WTC11 (cell line): ENCODE results near the gene PBX4. TPM values are rescaled to one million over a fixed set of nuclear protein-coding genes. Genes with fewer than 3 reads are reported as not detected.

Experiments
- ATAC-seq: fragments of 200-7000 bp; cut with Tn5 transposase; 2 replicates; pipeline ENCODE4 v1.10.0; 2021; ENCODE audit warnings: mild to moderate bottlenecking, moderate library complexity
- CTCF ChIA-PET: fragments of 300-600 bp; sonication (Branson Sonifier 250); formaldehyde crosslinking; loops from one replicate; lab custom pipeline; 2021; ENCODE audit warnings: antibody characterized with exemption; lab: Charles Lee
- POLR2A ChIA-PET: fragments of 350-600 bp; sonication (Branson Sonifier 250); formaldehyde crosslinking; loops from one replicate; lab custom pipeline; 2021; ENCODE audit warnings: antibody characterized with exemption; lab: Charles Lee
- DNase-seq: peaks from one replicate; pipeline ENCODE4 v3.0.0; 2021; ENCODE audit warnings: low spot score
- H3K27ac Mint-ChIP-seq: 2 replicates; pipeline ENCODE4 v1.8.0; 2021; ENCODE audit warnings: mixed read lengths
- H3K27me3 Mint-ChIP-seq: 2 replicates; pipeline ENCODE4 v1.8.0; 2021; ENCODE audit warnings: low read depth, mild to moderate bottlenecking, moderate library complexity, mixed read lengths
- H3K36me3 Mint-ChIP-seq: 2 replicates; pipeline ENCODE4 v1.8.0; 2021; ENCODE audit warnings: mixed read lengths
- H3K4me1 Mint-ChIP-seq: 2 replicates; pipeline ENCODE4 v1.8.0; 2022; ENCODE audit warnings: mixed read lengths
- H3K4me3 Mint-ChIP-seq: 2 replicates; pipeline ENCODE4 v1.8.0; 2021; ENCODE audit warnings: mild to moderate bottlenecking, moderate library complexity, mixed read lengths
- H3K9me3 Mint-ChIP-seq: 2 replicates; pipeline ENCODE4 v1.8.0; 2021; ENCODE audit warnings: mixed read lengths
- AR ChIP-seq: fragments of 250-450 bp; sonication (Bioruptor Pico); IDR thresholded peaks from 2 replicates; pipeline ENCODE4 v1.9.0; 2021; ENCODE audit warnings: mild to moderate bottlenecking
- ERG ChIP-seq: fragments of 250-450 bp; sonication (Bioruptor Pico); IDR thresholded peaks from 2 replicates; pipeline ENCODE4 v1.8.0; 2021; ENCODE audit warnings: mild to moderate bottlenecking
- GRHL2 ChIP-seq: fragments of 250-450 bp; sonication (Bioruptor Pico); IDR thresholded peaks from 2 replicates; pipeline ENCODE4 v1.8.0; 2022; ENCODE audit warnings: mild to moderate bottlenecking, moderate library complexity; ENCODE audit not compliant: insufficient replicate concordance, severe bottlenecking
- GTF2I ChIP-seq: fragments of 250-450 bp; sonication (Bioruptor Pico); conservative IDR thresholded peaks from 2 replicates; pipeline ENCODE4 v1.4.0; 2021; ENCODE audit warnings: mild to moderate bottlenecking
- JUN ChIP-seq: sonication (generic); formaldehyde crosslinking; IDR thresholded peaks from 2 replicates; pipeline ENCODE4 v1.8.0; 2023; ENCODE audit warnings: mild to moderate bottlenecking, missing genetic modification reagents
- NR1H2 ChIP-seq: sonication (generic); formaldehyde crosslinking; IDR thresholded peaks from 2 replicates; pipeline ENCODE4 v1.9.0; 2021; ENCODE audit warnings: mild to moderate bottlenecking, moderate library complexity, missing genetic modification reagents
- OVOL2 ChIP-seq: fragments of 250-450 bp; sonication (Bioruptor Pico); IDR thresholded peaks from 2 replicates; pipeline ENCODE4 v1.9.0; 2021; ENCODE audit warnings: mild to moderate bottlenecking, borderline replicate concordance
- SMAD3 ChIP-seq: sonication (generic); formaldehyde crosslinking; IDR thresholded peaks from 2 replicates; pipeline ENCODE4 v1.8.0; 2022; ENCODE audit warnings: missing genetic modification reagents, mild to moderate bottlenecking, borderline replicate concordance
- TCF7 ChIP-seq: sonication (generic); formaldehyde crosslinking; IDR thresholded peaks from 2 replicates; pipeline ENCODE4 v1.8.0; 2022; ENCODE audit warnings: mild to moderate bottlenecking, low read depth, missing genetic modification reagents, moderate library complexity
- ZNF263 ChIP-seq: sonication (generic); formaldehyde crosslinking; IDR thresholded peaks from 2 replicates; pipeline ENCODE4 v1.8.1; 2022; ENCODE audit warnings: low read depth, mild to moderate bottlenecking, moderate library complexity, missing genetic modification reagents
- total RNA-seq: library from RNA; stranded (reverse); gene quantifications from 3 replicates; pipeline ENCODE4 v1.2.3, GENCODE V29; 2021
- TF ChIP-seq, protein P1 (sequence below): sonication (generic); formaldehyde crosslinking; IDR thresholded peaks from 2 replicates; pipeline ENCODE4 v1.8.0; 2023; ENCODE audit warnings: missing genetic modification reagents, mild to moderate bottlenecking, borderline replicate concordance
- TF ChIP-seq, protein P2 (sequence below): fragments of 200-600 bp; IDR thresholded peaks from 2 replicates; pipeline ENCODE4 v1.8.0; 2022; ENCODE audit warnings: antibody characterized with exemption
- TF ChIP-seq, protein P3 (sequence below): fragments of 250-450 bp; sonication (Bioruptor Pico); IDR thresholded peaks from 2 replicates; pipeline ENCODE4 v1.9.0; 2021; ENCODE audit warnings: mild to moderate bottlenecking
- TF ChIP-seq, protein P4 (sequence below): sonication (generic); formaldehyde crosslinking; IDR thresholded peaks from 2 replicates; pipeline ENCODE4 v1.8.1; 2022; ENCODE audit warnings: low read depth, missing genetic modification reagents, borderline replicate concordance

Gene PBX4
- total RNA-seq, 1 experiment from 2014 or later, result 3.2 TPM

GRCh38 chr19:19547674-19548336 is 70.7 kb downstream of the PBX4 start:
- ChIA-PET POLR2A (interaction anchor here (0.5 kb wide), 1 partner anchor 9 kb away, joined by 4 read pairs; no protein-coding TSS in a partner anchor), CTCF (interaction anchor here (0.7 to 2.8 kb wide), 3 partner anchors 16 to 181 kb away, joined by 3 to 9 read pairs (median 4); partner anchors contain the start of gene GMIP)
- no peak overlapping the region for H3K27ac Mint-ChIP-seq

GRCh38 chr19:19546751-19547162 is 71.7 kb downstream of the PBX4 start:
- Mint-ChIP-seq H3K4me3 (no peak overlapping the region), H3K9me3 (no peaks in the 10 kb centered on the region), H3K27ac (no peak overlapping the region), H3K36me3 (no peaks in the 10 kb centered on the region), H3K4me1 (no peaks in the 10 kb centered on the region), H3K27me3 (no peaks in the 10 kb centered on the region)
- ChIA-PET CTCF (interaction anchor here (0.6 to 2.8 kb wide), 4 partner anchors 8 to 97 kb away, joined by 3 to 9 read pairs (median 6); partner anchors contain the start of gene GMIP), POLR2A (interaction anchor here (0.5 to 0.6 kb wide), 2 partner anchors 10 to 309 kb away, joined by 3 to 4 read pairs; no protein-coding TSS in a partner anchor)
- ATAC-seq, result no peak
- DNase-seq, result peak; percentile 8
- no peak for TF ChIP-seq OVOL2 (CRISPR knock-in tag)
- TF ChIP-seq NR1H2 (CRISPR knock-in tag), result no peak
- TF ChIP-seq, protein P1, sequence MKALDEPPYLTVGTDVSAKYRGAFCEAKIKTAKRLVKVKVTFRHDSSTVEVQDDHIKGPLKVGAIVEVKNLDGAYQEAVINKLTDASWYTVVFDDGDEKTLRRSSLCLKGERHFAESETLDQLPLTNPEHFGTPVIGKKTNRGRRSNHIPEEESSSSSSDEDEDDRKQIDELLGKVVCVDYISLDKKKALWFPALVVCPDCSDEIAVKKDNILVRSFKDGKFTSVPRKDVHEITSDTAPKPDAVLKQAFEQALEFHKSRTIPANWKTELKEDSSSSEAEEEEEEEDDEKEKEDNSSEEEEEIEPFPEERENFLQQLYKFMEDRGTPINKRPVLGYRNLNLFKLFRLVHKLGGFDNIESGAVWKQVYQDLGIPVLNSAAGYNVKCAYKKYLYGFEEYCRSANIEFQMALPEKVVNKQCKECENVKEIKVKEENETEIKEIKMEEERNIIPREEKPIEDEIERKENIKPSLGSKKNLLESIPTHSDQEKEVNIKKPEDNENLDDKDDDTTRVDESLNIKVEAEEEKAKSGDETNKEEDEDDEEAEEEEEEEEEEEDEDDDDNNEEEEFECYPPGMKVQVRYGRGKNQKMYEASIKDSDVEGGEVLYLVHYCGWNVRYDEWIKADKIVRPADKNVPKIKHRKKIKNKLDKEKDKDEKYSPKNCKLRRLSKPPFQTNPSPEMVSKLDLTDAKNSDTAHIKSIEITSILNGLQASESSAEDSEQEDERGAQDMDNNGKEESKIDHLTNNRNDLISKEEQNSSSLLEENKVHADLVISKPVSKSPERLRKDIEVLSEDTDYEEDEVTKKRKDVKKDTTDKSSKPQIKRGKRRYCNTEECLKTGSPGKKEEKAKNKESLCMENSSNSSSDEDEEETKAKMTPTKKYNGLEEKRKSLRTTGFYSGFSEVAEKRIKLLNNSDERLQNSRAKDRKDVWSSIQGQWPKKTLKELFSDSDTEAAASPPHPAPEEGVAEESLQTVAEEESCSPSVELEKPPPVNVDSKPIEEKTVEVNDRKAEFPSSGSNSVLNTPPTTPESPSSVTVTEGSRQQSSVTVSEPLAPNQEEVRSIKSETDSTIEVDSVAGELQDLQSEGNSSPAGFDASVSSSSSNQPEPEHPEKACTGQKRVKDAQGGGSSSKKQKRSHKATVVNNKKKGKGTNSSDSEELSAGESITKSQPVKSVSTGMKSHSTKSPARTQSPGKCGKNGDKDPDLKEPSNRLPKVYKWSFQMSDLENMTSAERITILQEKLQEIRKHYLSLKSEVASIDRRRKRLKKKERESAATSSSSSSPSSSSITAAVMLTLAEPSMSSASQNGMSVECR (CRISPR knock-in tag), result no peak
- no peak for TF ChIP-seq SMAD3
- no peak for TF ChIP-seq JUN (CRISPR knock-in tag)
- TF ChIP-seq TCF7, result no peak
- TF ChIP-seq, protein P2, sequence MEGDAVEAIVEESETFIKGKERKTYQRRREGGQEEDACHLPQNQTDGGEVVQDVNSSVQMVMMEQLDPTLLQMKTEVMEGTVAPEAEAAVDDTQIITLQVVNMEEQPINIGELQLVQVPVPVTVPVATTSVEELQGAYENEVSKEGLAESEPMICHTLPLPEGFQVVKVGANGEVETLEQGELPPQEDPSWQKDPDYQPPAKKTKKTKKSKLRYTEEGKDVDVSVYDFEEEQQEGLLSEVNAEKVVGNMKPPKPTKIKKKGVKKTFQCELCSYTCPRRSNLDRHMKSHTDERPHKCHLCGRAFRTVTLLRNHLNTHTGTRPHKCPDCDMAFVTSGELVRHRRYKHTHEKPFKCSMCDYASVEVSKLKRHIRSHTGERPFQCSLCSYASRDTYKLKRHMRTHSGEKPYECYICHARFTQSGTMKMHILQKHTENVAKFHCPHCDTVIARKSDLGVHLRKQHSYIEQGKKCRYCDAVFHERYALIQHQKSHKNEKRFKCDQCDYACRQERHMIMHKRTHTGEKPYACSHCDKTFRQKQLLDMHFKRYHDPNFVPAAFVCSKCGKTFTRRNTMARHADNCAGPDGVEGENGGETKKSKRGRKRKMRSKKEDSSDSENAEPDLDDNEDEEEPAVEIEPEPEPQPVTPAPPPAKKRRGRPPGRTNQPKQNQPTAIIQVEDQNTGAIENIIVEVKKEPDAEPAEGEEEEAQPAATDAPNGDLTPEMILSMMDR, result no peak
- TF ChIP-seq AR, result no peak
- no peak for TF ChIP-seq ZNF263 (CRISPR knock-in tag)
- no peak for TF ChIP-seq ERG (CRISPR knock-in tag)

More at GRCh38 chr19:19547674-19548336, 70.7 kb downstream of the PBX4 start:
- no peaks in the 10 kb centered on the region for H3K4me1 Mint-ChIP-seq
- no peak for ATAC-seq
- no peak for TF ChIP-seq GRHL2 (CRISPR knock-in tag)
- no peak for TF ChIP-seq GTF2I (CRISPR knock-in tag)
- TF ChIP-seq, protein P3, sequence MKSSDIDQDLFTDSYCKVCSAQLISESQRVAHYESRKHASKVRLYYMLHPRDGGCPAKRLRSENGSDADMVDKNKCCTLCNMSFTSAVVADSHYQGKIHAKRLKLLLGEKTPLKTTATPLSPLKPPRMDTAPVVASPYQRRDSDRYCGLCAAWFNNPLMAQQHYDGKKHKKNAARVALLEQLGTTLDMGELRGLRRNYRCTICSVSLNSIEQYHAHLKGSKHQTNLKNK, result no peak
- TF ChIP-seq, protein P4, sequence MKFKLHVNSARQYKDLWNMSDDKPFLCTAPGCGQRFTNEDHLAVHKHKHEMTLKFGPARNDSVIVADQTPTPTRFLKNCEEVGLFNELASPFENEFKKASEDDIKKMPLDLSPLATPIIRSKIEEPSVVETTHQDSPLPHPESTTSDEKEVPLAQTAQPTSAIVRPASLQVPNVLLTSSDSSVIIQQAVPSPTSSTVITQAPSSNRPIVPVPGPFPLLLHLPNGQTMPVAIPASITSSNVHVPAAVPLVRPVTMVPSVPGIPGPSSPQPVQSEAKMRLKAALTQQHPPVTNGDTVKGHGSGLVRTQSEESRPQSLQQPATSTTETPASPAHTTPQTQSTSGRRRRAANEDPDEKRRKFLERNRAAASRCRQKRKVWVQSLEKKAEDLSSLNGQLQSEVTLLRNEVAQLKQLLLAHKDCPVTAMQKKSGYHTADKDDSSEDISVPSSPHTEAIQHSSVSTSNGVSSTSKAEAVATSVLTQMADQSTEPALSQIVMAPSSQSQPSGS (CRISPR knock-in tag), result no peak
- no peaks in the 10 kb centered on the region for H3K36me3 Mint-ChIP-seq
- H3K27me3 Mint-ChIP-seq, result no peaks in the 10 kb centered on the region
- no peaks in the 10 kb centered on the region for H3K9me3 Mint-ChIP-seq
- no peak for DNase-seq
- no peak overlapping the region for H3K4me3 Mint-ChIP-seq
